Cardiac fibroblast (primary cell): ENCODE results near the gene CILP2.

Experiments
- DNase-seq, 2 donors: peaks; one replicate each; pipeline versions ENCODE4 v3.0.0 to v3.0.0-alpha.2; 2010; ENCODE audit warnings: low read depth in 2 of 2
- H3K4me3 ChIP-seq, 2 donors: replicated peaks in 1 of 2; 1 replicate in 1 of 2; 2 replicates in 1 of 2; pipeline ENCODE4 v1.5.1; 2011; ENCODE audit warnings: low read depth in 2 of 2, low read length in 2 of 2, mild to moderate bottlenecking in 2 of 2, moderate library complexity in 1 of 2
- CTCF ChIP-seq: IDR thresholded peaks from one replicate; pipeline ENCODE4 v1.5.1; 2011; ENCODE audit warnings: low read depth, mild to moderate bottlenecking, low read length, inconsistent platforms

The CILP2 gene

GRCh38 chr19:19529783-19530422 lies 8.2 kb upstream of the CILP2 start:
- DNase-seq: no peak
- no peak overlapping the region for H3K4me3 ChIP-seq
- no peak for TF ChIP-seq CTCF

GRCh38 chr19:19530423-19530804 lies 7.7 kb upstream of the CILP2 start:
- TF ChIP-seq CTCF: no peak
- DNase-seq: peak; percentile 24 to 28
- H3K4me3 ChIP-seq: no peak overlapping the region

GRCh38 chr19:19530889-19531288 lies 7.2 kb upstream of the CILP2 start:
- TF ChIP-seq CTCF: no peak
- DNase-seq: no peak
- H3K4me3 ChIP-seq: no peak overlapping the region

- peak; percentile 96 for TF ChIP-seq CTCF
- no peak overlapping the region for H3K4me3 ChIP-seq
- DNase-seq: peak; percentile 65 to 67
These were observed 5.9 kb upstream of the CILP2 start for GRCh38 chr19:19531951-19532805.

GRCh38 chr19:19532806-19533701 lies 5.0 kb upstream of the CILP2 start:
- DNase-seq: no peak
- H3K4me3 ChIP-seq: no peak overlapping the region

GRCh38 chr19:19533841-19534240 lies 4.2 kb upstream of the CILP2 start:
- TF ChIP-seq CTCF: no peak
- DNase-seq: no peak
- H3K4me3 ChIP-seq: no peak overlapping the region

More at GRCh38 chr19:19532806-19533701, 5.0 kb upstream of the CILP2 start:
- TF ChIP-seq CTCF: no peak
